ENCODE data around the gene TRIM14. TPM values are rescaled to one million over a fixed set of nuclear protein-coding genes. Genes with fewer than 3 reads are reported as not detected.

TRIM14 gene, protein sequence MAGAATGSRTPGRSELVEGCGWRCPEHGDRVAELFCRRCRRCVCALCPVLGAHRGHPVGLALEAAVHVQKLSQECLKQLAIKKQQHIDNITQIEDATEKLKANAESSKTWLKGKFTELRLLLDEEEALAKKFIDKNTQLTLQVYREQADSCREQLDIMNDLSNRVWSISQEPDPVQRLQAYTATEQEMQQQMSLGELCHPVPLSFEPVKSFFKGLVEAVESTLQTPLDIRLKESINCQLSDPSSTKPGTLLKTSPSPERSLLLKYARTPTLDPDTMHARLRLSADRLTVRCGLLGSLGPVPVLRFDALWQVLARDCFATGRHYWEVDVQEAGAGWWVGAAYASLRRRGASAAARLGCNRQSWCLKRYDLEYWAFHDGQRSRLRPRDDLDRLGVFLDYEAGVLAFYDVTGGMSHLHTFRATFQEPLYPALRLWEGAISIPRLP
- 4.2 and 10.5 TPM in 2 replicates for total RNA-seq (2014; rRNA removed; shearing (Covaris generic); ENCODE audit: low replicate concordance)

DNA sequence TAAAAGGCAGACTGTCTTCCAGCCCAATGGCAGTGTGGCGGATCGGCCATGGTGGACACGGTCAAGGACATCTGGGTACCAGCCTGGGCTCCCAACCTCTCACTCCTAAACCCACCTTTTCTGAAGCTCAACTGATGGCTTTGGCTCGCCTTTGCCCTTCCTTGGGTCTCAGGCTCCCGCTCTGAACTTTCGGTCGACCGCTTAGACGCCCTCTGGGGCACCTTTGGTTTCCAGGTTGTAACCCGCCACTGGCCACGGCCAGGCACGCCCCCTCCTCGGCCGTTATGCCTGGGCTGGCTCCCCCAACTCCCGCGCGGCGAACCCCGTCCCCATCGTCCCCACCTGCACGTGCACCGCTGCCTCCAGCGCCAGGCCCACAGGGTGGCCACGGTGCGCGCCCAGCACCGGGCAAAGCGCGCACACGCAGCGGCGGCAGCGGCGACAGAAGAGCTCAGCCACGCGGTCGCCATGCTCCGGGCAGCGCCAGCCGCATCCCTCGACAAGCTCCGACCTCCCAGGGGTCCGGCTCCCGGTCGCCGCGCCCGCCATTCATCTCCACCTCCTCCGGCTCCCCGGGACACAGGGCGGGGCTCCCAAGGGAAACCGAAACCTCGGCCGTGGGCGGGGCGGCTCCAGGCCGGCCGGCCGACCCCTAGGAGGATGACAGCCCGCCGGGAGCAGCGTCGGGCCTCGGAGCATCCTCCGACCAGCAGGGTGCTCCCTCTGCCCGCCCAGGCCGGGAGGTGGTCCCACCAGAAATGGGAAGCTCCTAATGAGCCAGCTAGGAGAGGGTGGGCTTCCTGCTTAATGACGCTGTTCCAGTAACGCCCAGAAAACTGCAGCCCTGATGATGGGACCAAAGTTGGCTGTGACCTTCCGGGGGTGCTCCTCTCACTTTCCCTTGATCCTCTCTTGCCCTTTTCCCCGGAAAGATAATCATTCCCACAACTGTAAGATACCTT lies at the start of gene TRIM14:
TRIM14 (minus strand) TSS at position 583 of the 962 bp plus-strand sequence; CDS start at position 549, 34 bp downstream.
- Histone ChIP-seq H3K4me3 (peak within 1 kb of the TSS; percentile 76), H3K36me3 (peaks cover 6% of the 10 kb centered on the region), H3K9me3 (no peaks in the 10 kb centered on the region), H3K27me3 (no peaks in the 10 kb centered on the region)
- DNase-seq: peak; percentile 85

- DNase-seq: no peak
- Histone ChIP-seq H3K9me3 (no peaks in the 10 kb centered on the region), H3K36me3 (no peaks in the 10 kb centered on the region), H3K4me3 (no peak overlapping the region), H3K27me3 (no peaks in the 10 kb centered on the region)
These were observed 49.2 kb upstream of the TRIM14 start for GRCh38 chr9:98168153-98168780.

DNA sequence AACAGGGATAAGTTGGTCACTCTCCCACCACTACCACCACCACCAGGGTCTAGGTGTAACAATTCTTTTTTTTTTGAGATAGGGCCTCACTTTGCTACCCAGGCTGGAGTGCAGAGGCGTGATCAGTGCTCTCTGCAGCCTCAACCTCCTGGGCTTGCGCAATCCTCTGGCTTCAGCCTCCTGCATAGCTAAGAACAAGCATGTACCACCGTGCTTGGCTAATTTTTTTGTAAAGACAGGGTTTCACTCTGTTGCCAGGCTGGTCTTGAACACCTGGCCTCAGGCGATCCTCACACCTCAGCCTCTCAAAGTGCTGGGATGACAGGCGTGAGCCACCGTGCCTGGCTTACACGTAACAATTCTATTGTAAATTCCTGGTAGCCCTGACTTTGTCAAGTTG lies 45.9 kb upstream of the TRIM14 start:
- H3K4me3 ChIP-seq: no peak overlapping the region
- H3K9me3 ChIP-seq: no peaks in the 10 kb centered on the region
- no peak for DNase-seq
- no peaks in the 10 kb centered on the region for H3K36me3 ChIP-seq
- H3K27me3 ChIP-seq: no peaks in the 10 kb centered on the region

GRCh38 chr9:98162613-98163012 lies 43.6 kb upstream of the TRIM14 start:
- H3K27me3 ChIP-seq: no peaks in the 10 kb centered on the region
- no peak overlapping the region for H3K4me3 ChIP-seq
- no peak for DNase-seq
- H3K36me3 ChIP-seq: no peaks in the 10 kb centered on the region
- no peaks in the 10 kb centered on the region for H3K9me3 ChIP-seq

- Histone ChIP-seq H3K4me3 (no peak overlapping the region), H3K36me3 (no peaks in the 10 kb centered on the region), H3K9me3 (no peaks in the 10 kb centered on the region), H3K27me3 (no peaks in the 10 kb centered on the region)
- no peak for DNase-seq
These were observed 42.8 kb upstream of the TRIM14 start for GRCh38 chr9:98161851-98162250.

DNA sequence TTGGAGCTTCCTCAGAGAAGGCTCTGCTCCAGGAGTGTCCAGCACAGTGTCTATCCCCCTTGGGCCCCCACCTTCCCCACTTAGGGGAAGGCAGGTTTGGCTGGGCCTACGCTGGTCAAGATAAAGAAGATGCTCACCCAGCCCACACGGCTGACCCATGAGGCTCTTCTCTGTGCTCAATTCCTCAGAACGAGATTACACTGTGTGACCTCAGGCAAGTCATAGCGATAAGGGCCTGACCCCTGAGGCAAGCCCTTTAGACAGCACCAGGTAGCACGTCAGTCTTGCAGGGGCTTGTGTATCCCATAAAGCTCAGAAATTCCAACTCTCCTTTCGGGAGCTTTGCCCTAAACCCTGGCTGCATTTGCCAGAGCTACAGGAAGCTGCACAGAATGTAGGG lies 40.8 kb upstream of the TRIM14 start:
- H3K36me3 ChIP-seq: no peaks in the 10 kb centered on the region
- no peak overlapping the region for H3K4me3 ChIP-seq
- DNase-seq: no peak
- H3K27me3 ChIP-seq: no peaks in the 10 kb centered on the region
- H3K9me3 ChIP-seq: no peaks in the 10 kb centered on the region

DNA sequence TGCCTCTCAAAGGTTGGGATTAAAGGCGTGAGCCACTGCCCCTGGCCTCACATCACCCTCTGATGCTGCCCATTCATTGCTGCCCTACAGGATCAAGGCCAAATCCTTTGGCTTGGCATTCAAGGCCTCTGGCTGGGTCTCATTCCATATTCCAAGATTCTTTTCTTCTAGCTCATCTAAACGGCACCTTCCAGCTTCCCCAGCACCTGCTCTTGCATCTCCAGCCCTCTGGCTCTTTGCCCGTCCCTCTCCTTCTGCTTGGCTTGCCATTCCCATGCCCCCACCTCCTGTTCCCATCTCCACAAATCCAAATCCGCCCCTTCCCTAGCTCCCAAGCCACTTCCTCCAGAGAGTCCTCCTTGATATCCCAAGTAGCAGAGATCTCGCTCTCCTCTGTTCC lies 40.3 kb upstream of the TRIM14 start:
- Histone ChIP-seq H3K4me3 (no peak overlapping the region), H3K27me3 (no peaks in the 10 kb centered on the region), H3K36me3 (no peaks in the 10 kb centered on the region), H3K9me3 (no peaks in the 10 kb centered on the region)
- DNase-seq: no peak

DNA sequence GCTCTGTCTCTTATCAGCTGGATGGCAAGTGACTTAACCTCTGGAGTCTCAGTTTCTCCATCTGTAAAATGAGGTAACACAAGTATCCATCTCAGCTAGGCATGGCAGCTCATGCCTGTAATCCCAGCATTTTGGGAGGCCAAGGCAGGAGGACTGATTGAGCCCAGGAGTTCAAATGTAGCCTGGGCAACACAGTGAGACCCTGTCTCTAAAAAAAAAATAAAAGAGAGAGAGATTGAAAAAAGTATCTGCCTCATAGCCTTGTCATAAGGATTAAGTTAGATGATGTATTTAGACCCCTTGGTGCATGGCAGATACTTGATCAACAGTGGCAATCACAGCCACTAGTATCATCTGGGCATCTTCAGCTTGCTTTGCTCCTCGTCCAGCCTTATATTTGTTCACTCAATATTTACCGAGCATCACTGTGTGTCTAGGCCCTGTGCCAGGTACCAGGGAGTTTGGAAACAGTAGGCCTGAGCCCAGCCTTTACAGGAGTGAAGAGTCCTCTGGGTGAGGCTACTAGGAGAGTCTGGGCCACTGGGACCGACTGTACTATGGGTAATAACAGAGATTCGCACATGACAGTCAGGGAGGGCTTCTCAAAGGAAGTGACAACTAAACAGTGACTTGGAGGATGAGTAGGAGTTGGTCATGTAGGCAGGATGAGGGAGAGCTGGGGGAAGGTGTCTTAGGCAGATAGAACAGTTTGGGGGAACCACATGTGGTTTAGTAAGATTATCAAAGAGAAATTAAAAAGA lies 39.2 kb upstream of the TRIM14 start:
- no peaks in the 10 kb centered on the region for H3K36me3 ChIP-seq
- H3K27me3 ChIP-seq: no peaks in the 10 kb centered on the region
- DNase-seq: no peak
- no peak overlapping the region for H3K4me3 ChIP-seq
- no peaks in the 10 kb centered on the region for H3K9me3 ChIP-seq

GRCh38 chr9:98157372-98157771 lies 38.4 kb upstream of the TRIM14 start:
- H3K36me3 ChIP-seq: no peaks in the 10 kb centered on the region
- no peaks in the 10 kb centered on the region for H3K27me3 ChIP-seq
- DNase-seq: no peak
- no peak overlapping the region for H3K4me3 ChIP-seq
- H3K9me3 ChIP-seq: no peaks in the 10 kb centered on the region

- DNase-seq: no peak
- Histone ChIP-seq H3K27me3 (no peaks in the 10 kb centered on the region), H3K36me3 (no peaks in the 10 kb centered on the region), H3K9me3 (no peaks in the 10 kb centered on the region), H3K4me3 (no peak overlapping the region)
These were observed 35.7 kb upstream of the TRIM14 start for GRCh38 chr9:98154678-98155077.

GRCh38 chr9:98152526-98152925 lies 33.5 kb upstream of the TRIM14 start:
- no peak overlapping the region for H3K4me3 ChIP-seq
- H3K27me3 ChIP-seq: no peaks in the 10 kb centered on the region
- no peaks in the 10 kb centered on the region for H3K9me3 ChIP-seq
- no peaks in the 10 kb centered on the region for H3K36me3 ChIP-seq
- no peak for DNase-seq

GRCh38 chr9:98150721-98151120 lies 31.7 kb upstream of the TRIM14 start:
- Histone ChIP-seq H3K36me3 (no peaks in the 10 kb centered on the region), H3K27me3 (no peaks in the 10 kb centered on the region), H3K4me3 (no peak overlapping the region), H3K9me3 (no peaks in the 10 kb centered on the region)
- DNase-seq: no peak

GRCh38 chr9:98150164-98150563 lies 31.1 kb upstream of the TRIM14 start:
- Histone ChIP-seq H3K36me3 (no peaks in the 10 kb centered on the region), H3K4me3 (no peak overlapping the region), H3K9me3 (no peaks in the 10 kb centered on the region), H3K27me3 (no peaks in the 10 kb centered on the region)
- DNase-seq: no peak

DNA sequence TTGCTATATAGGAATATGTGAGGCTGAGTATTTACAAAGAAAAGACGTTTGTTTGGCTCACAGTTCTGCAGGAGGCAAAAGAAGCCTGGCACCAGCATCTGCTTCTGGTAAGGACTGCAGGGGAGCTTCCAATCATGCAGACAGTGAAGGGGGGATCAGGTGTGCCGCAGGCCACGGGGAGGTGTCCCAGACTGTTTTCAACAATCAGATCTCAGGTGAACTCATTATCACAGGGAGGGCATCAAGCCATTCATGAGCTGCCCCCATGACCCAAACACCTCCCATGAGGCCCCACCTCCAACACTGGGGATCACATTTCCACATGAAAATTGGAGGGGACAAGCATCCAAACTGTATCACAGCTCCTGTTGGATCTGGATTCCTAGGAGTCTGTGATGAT lies 30.4 kb upstream of the TRIM14 start:
- H3K4me3 ChIP-seq: no peak overlapping the region
- DNase-seq: no peak
- H3K27me3 ChIP-seq: no peaks in the 10 kb centered on the region
- no peaks in the 10 kb centered on the region for H3K9me3 ChIP-seq
- H3K36me3 ChIP-seq: no peaks in the 10 kb centered on the region

GRCh38 chr9:98148486-98148885 lies 29.5 kb upstream of the TRIM14 start:
- DNase-seq: no peak
- Histone ChIP-seq H3K36me3 (no peaks in the 10 kb centered on the region), H3K9me3 (no peaks in the 10 kb centered on the region), H3K4me3 (no peak overlapping the region), H3K27me3 (no peaks in the 10 kb centered on the region)

- peak; percentile 49 for DNase-seq
- Histone ChIP-seq H3K36me3 (no peaks in the 10 kb centered on the region), H3K4me3 (no peak overlapping the region), H3K9me3 (no peaks in the 10 kb centered on the region), H3K27me3 (no peaks in the 10 kb centered on the region)
These were observed 28.6 kb upstream of the TRIM14 start for GRCh38 chr9:98147582-98147981.

Measured in MG63 (cell line).